ENCODE measurements around the gene PDCD7. TPM values are rescaled to one million over a fixed set of nuclear protein-coding genes. Genes with fewer than 3 reads are reported as not detected.

PDCD7 gene
- total RNA-seq, 1 donor from 2014 or later = 13.6 TPM

- no peak for TF ChIP-seq CTCF (IDR thresholded peaks at IDR 0.05; ENCODE audit: partially characterized antibody, unreplicated experiment)
- Mint-ChIP-seq H3K9me3 (ENCODE audit: unreplicated experiment) (peaks cover 11% of the 10 kb centered on the region), H3K36me3 (ENCODE audit: unreplicated experiment) (peaks cover 11% of the 10 kb centered on the region), H3K4me1 (ENCODE audit: low read depth, unreplicated experiment) (peaks cover 10% of the 10 kb centered on the region), H3K27ac (ENCODE audit: unreplicated experiment) (peak overlapping the region; percentile 84), H3K27me3 (ENCODE audit: unreplicated experiment) (peaks cover 6% of the 10 kb centered on the region), H3K4me3 (ENCODE audit: unreplicated experiment) (peak overlapping the region; percentile 86)
- peak; percentile 72 for DNase-seq
Measured at GRCh38 chr15:65132878-65133547, 595 bp downstream of the PDCD7 start.

- no peak for DNase-seq
- Mint-ChIP-seq H3K27ac (ENCODE audit: unreplicated experiment) (no peak overlapping the region), H3K27me3 (ENCODE audit: unreplicated experiment) (peaks cover 6% of the 10 kb centered on the region), H3K36me3 (ENCODE audit: unreplicated experiment) (peaks cover 4% of the 10 kb centered on the region), H3K9me3 (ENCODE audit: unreplicated experiment) (peaks cover 3% of the 10 kb centered on the region), H3K4me3 (ENCODE audit: unreplicated experiment) (peak overlapping the region; percentile 49), H3K4me1 (ENCODE audit: low read depth, unreplicated experiment) (peaks cover 11% of the 10 kb centered on the region)
- TF ChIP-seq CTCF (IDR thresholded peaks at IDR 0.05; ENCODE audit: partially characterized antibody, unreplicated experiment) = no peak
Measured at GRCh38 chr15:65130941-65131340, 2.7 kb downstream of the PDCD7 start.

- peaks cover 2% of the 10 kb centered on the region for H3K9me3 Mint-ChIP-seq (ENCODE audit: unreplicated experiment)
- H3K36me3 Mint-ChIP-seq (ENCODE audit: unreplicated experiment) = peaks cover 5% of the 10 kb centered on the region
- DNase-seq = no peak
- H3K4me1 Mint-ChIP-seq (ENCODE audit: low read depth, unreplicated experiment) = no peaks in the 10 kb centered on the region
- TF ChIP-seq CTCF (IDR thresholded peaks at IDR 0.05; ENCODE audit: partially characterized antibody, unreplicated experiment) = no peak
- H3K4me3 Mint-ChIP-seq (ENCODE audit: unreplicated experiment) = no peak overlapping the region
- H3K27ac Mint-ChIP-seq (ENCODE audit: unreplicated experiment) = no peak overlapping the region
- no peaks in the 10 kb centered on the region for H3K27me3 Mint-ChIP-seq (ENCODE audit: unreplicated experiment)
Measured at GRCh38 chr15:65115542-65115941, 18.1 kb downstream of the PDCD7 start.

GRCh38 chr15:65115086-65115485 lies 18.5 kb downstream of the PDCD7 start, which contains the start of gene UBAP1L:
UBAP1L (minus strand) TSS chr15:65115200; CDS start chr15:65106215, 8,985 bp downstream.
- no peaks in the 10 kb centered on the region for H3K4me1 Mint-ChIP-seq (ENCODE audit: low read depth, unreplicated experiment)
- TF ChIP-seq CTCF (IDR thresholded peaks at IDR 0.05; ENCODE audit: partially characterized antibody, unreplicated experiment) = no peak
- no peak within 1 kb of the TSS for H3K4me3 Mint-ChIP-seq (ENCODE audit: unreplicated experiment)
- no peak within 1 kb of the TSS for H3K27ac Mint-ChIP-seq (ENCODE audit: unreplicated experiment)
- no peaks in the 10 kb centered on the region for H3K27me3 Mint-ChIP-seq (ENCODE audit: unreplicated experiment)
- peaks cover 5% of the 10 kb centered on the region for H3K36me3 Mint-ChIP-seq (ENCODE audit: unreplicated experiment)
- H3K9me3 Mint-ChIP-seq (ENCODE audit: unreplicated experiment) = peaks cover 2% of the 10 kb centered on the region
- no peak for DNase-seq

GRCh38 chr15:65110676-65111292 lies 22.8 kb downstream of the PDCD7 start:
- Mint-ChIP-seq H3K4me1 (ENCODE audit: low read depth, unreplicated experiment) (no peaks in the 10 kb centered on the region), H3K36me3 (ENCODE audit: unreplicated experiment) (no peaks in the 10 kb centered on the region), H3K4me3 (ENCODE audit: unreplicated experiment) (no peak overlapping the region), H3K27ac (ENCODE audit: unreplicated experiment) (no peak overlapping the region), H3K9me3 (ENCODE audit: unreplicated experiment) (no peaks in the 10 kb centered on the region), H3K27me3 (ENCODE audit: unreplicated experiment) (no peaks in the 10 kb centered on the region)
- DNase-seq = no peak
- no peak for TF ChIP-seq CTCF (IDR thresholded peaks at IDR 0.05; ENCODE audit: partially characterized antibody, unreplicated experiment)

Measured in glutamatergic neuron (in vitro differentiated cells).